HCT116 (cell line): ENCODE data around the gene MAP3K12. TPM values are rescaled to one million over a fixed set of nuclear protein-coding genes. Genes with fewer than 3 reads are reported as not detected.

Experiments used
- ATAC-seq: fragments of 200-7000 bp; cut with Tn5 transposase; 2 replicates; pipeline ENCODE4 v1.9.1; 2020; ENCODE audit warnings: mild to moderate bottlenecking, moderate library complexity
- BruUV-seq: library from RNA; stranded (reverse); fragments of 400-500 nt; replicated peaks from 2 replicates; lab custom pipeline; 2021; lab: Mats Ljungman, UMichigan
- CTCF ChIA-PET: fragments of 300-600 bp; sonication (Branson Sonifier 250); formaldehyde crosslinking; loops from one replicate; lab custom pipeline; 2021; ENCODE audit warnings: antibody characterized with exemption; lab: Charles Lee
- POLR2A ChIA-PET: fragments of 300-600, 350-600 bp; sonication (Branson Sonifier 250); formaldehyde crosslinking; loops from one replicate; lab custom pipeline; 2021; ENCODE audit warnings: antibody characterized with exemption; lab: Charles Lee
- RAD21 ChIA-PET, 2 experiments: fragments of 300-600 bp; sonication (Branson Sonifier 250); formaldehyde crosslinking; loops; one replicate each; lab custom pipeline; 2023; ENCODE audit warnings: low total read pairs in 2 of 2; ENCODE audit not compliant: uncharacterized antibody in 2 of 2, unreplicated experiment in 2 of 2, low non-redundant PET in 1 of 2; lab: Charles Lee
- DNase-seq: peaks from one replicate; pipeline ENCODE4 v3.0.0-alpha.2; 2010; ENCODE audit warnings: low read depth, low spot score
- H2AFZ ChIP-seq: fragments of 200-600 bp; shearing (Covaris generic), sonication (generic); 2 replicates; pipeline ENCODE4 v1.6.1; 2017; ENCODE audit warnings: low read depth, mixed run types, mixed read lengths, antibody characterized with exemption, low read length; ENCODE audit not compliant: poor library complexity, severe bottlenecking
- H3K27ac ChIP-seq: 2 replicates; pipeline ENCODE4 v1.5.1; 2012; ENCODE audit warnings: low read depth, low read length
- H3K27me3 ChIP-seq: fragments of 200-600 bp; sonication (generic); 2 replicates; pipeline ENCODE4 v1.6.1; 2016; ENCODE audit warnings: mixed run types, low read length, mixed read lengths; ENCODE audit not compliant: insufficient read depth
- H3K36me3 ChIP-seq, 2 experiments: fragments of 200-500 bp in 1 of 2; fragments of 200-600 bp in 1 of 2; sonication (Bioruptor generic) in 1 of 2; sonication (generic) in 1 of 2; 2 replicates each; pipeline versions ENCODE4 v1.5.1 to v1.6.1; 2014 to 2016; ENCODE audit warnings: low read length in 2 of 2, inconsistent platforms in 1 of 2, mixed read lengths in 1 of 2, mixed run types in 1 of 2; ENCODE audit not compliant: insufficient read depth in 2 of 2, control insufficient read depth in 1 of 2
- H3K4me1 ChIP-seq, 2 experiments: fragments of 200-600 bp in 1 of 2; sonication (generic) in 1 of 2; 2 replicates each; pipeline versions ENCODE4 v1.5.1 to v1.6.1; 2012 to 2017; ENCODE audit warnings: low read length in 2 of 2, inconsistent platforms in 1 of 2, mild to moderate bottlenecking in 1 of 2, mixed read lengths in 1 of 2, mixed run types in 1 of 2, moderate library complexity in 1 of 2; ENCODE audit not compliant: insufficient read depth in 2 of 2, control insufficient read depth in 1 of 2
- H3K4me2 ChIP-seq: fragments of 200-600 bp; sonication (generic); 2 replicates; pipeline ENCODE4 v1.6.1; 2017; ENCODE audit warnings: mixed run types, low read length, mixed read lengths
- H3K4me3 ChIP-seq, 2 experiments: fragments of 200-600 bp in 1 of 2; sonication (generic) in 1 of 2; replicated peaks in 1 of 2; 2 replicates each; pipeline ENCODE4 v1.5.1; 2011 to 2016; ENCODE audit warnings: low read length in 2 of 2, control low read depth in 1 of 2, low read depth in 1 of 2, mild to moderate bottlenecking in 1 of 2, mixed read lengths in 1 of 2, mixed run types in 1 of 2
- H3K79me2 ChIP-seq: fragments of 200-600 bp; sonication (generic); 2 replicates; pipeline ENCODE4 v1.6.1; 2017; ENCODE audit warnings: mild to moderate bottlenecking, mixed run types, low read length, moderate library complexity, mixed read lengths; ENCODE audit not compliant: insufficient read depth
- H3K9ac ChIP-seq: fragments of 200-600 bp; sonication (generic); 2 replicates; pipeline ENCODE4 v1.6.1; 2016; ENCODE audit warnings: low read length, mixed read lengths
- H3K9me2 ChIP-seq: fragments of 200-600 bp; sonication (generic), shearing (Covaris generic); 2 replicates; pipeline ENCODE4 v1.6.1; 2017; ENCODE audit warnings: mixed run types, mild to moderate bottlenecking, moderate library complexity; ENCODE audit not compliant: insufficient read depth
- H3K9me3 ChIP-seq, 2 experiments: fragments of 200-500 bp in 1 of 2; fragments of 200-600 bp in 1 of 2; sonication (Bioruptor generic) in 1 of 2; sonication (generic) in 1 of 2; 2 replicates each; pipeline ENCODE4 v1.6.1; 2014 to 2017; ENCODE audit warnings: low read length in 2 of 2, mixed read lengths in 2 of 2, inconsistent platforms in 1 of 2, low read depth in 1 of 2, mild to moderate bottlenecking in 1 of 2, mixed run types in 1 of 2, moderate library complexity in 1 of 2; ENCODE audit not compliant: control insufficient read depth in 1 of 2, insufficient read depth in 1 of 2
- H4K20me1 ChIP-seq: fragments of 200-600 bp; sonication (generic), shearing (Covaris generic); 2 replicates; pipeline ENCODE4 v1.6.1; 2017; ENCODE audit warnings: mixed run types, mild to moderate bottlenecking, moderate library complexity; ENCODE audit not compliant: insufficient read depth
- EGR1 ChIP-seq: IDR thresholded peaks from 2 replicates; pipeline ENCODE4 v1.6.1; 2012; ENCODE audit warnings: low read depth
- ELF1 ChIP-seq: IDR thresholded peaks from 2 replicates; pipeline ENCODE4 v1.6.1; 2012; ENCODE audit warnings: low read depth, borderline replicate concordance
- EZH2 ChIP-seq: fragments of 200-600 bp; sonication (generic); IDR thresholded peaks from 2 replicates; pipeline ENCODE4 v1.6.1; 2017; ENCODE audit warnings: antibody characterized with exemption, mixed run types
- EZH2phosphoT487 ChIP-seq: fragments of 200-600 bp; IDR thresholded peaks from 2 replicates; pipeline ENCODE4 v1.6.1; 2018; ENCODE audit warnings: antibody characterized with exemption, borderline replicate concordance
- FOSL1 ChIP-seq: IDR thresholded peaks from 2 replicates; pipeline ENCODE4 v1.6.1; 2012; ENCODE audit warnings: low read depth
- JUND ChIP-seq: IDR thresholded peaks from 2 replicates; pipeline ENCODE4 v1.6.1; 2012
- POLR2AphosphoS5 ChIP-seq: IDR thresholded peaks from 2 replicates; pipeline ENCODE4 v1.6.1; 2011; ENCODE audit warnings: mild to moderate bottlenecking, low read depth, low read length, moderate library complexity
- SRF ChIP-seq: IDR thresholded peaks from 2 replicates; pipeline ENCODE4 v1.6.1; 2012; ENCODE audit warnings: low read depth
- TCF7L2 ChIP-seq: IDR thresholded peaks from 2 replicates; pipeline ENCODE4 v1.7.0; 2011; ENCODE audit warnings: borderline replicate concordance, inconsistent platforms; ENCODE audit not compliant: insufficient read depth, insufficient read length; ENCODE audit errors: extremely low read depth
- YY1 ChIP-seq: IDR thresholded peaks from 2 replicates; pipeline ENCODE4 v1.6.1; 2011; ENCODE audit warnings: low read length, low read depth, moderate library complexity, mild to moderate bottlenecking; ENCODE audit not compliant: insufficient replicate concordance; ENCODE audit errors: extremely low read depth
- intact Hi-C: fragments of 100-400 bp; cut with micrococcal nuclease; formaldehyde crosslinking; loops from 2 replicates; pipeline ENCODE4 v1.10.0; 2022
- total RNA-seq: library from RNA; stranded (reverse); gene quantifications from one replicate; pipeline ENCODE4 v1.2.1, GENCODE V29; 2021; ENCODE audit not compliant: unreplicated experiment
- TF ChIP-seq, protein P1 (sequence below): IDR thresholded peaks from 2 replicates; pipeline ENCODE4 v1.6.1; 2012; ENCODE audit warnings: low read depth
- TF ChIP-seq, protein P2 (sequence below): IDR thresholded peaks from 2 replicates; pipeline ENCODE4 v1.6.1; 2012
- TF ChIP-seq, protein P3 (sequence below), 3 experiments: fragments of 200-600 bp in 1 of 3; sonication (generic) in 1 of 3; IDR thresholded peaks in 2 of 3; conservative IDR thresholded peaks in 1 of 3; 2 replicates each; pipeline ENCODE4 v1.5.1; 2012 to 2017; ENCODE audit warnings: low read depth in 2 of 3, low read length in 2 of 3, antibody characterized with exemption in 1 of 3, borderline replicate concordance in 1 of 3, control low read depth in 1 of 3, mild to moderate bottlenecking in 1 of 3, mixed read lengths in 1 of 3, mixed run types in 1 of 3, moderate library complexity in 1 of 3; ENCODE audit not compliant: insufficient read depth in 1 of 3
- TF ChIP-seq, protein P4 (sequence below): IDR thresholded peaks from 2 replicates; pipeline ENCODE4 v1.6.1; 2012

Gene MAP3K12
- total RNA-seq, 1 experiment from 2014 or later = 16.3 TPM

DNA sequence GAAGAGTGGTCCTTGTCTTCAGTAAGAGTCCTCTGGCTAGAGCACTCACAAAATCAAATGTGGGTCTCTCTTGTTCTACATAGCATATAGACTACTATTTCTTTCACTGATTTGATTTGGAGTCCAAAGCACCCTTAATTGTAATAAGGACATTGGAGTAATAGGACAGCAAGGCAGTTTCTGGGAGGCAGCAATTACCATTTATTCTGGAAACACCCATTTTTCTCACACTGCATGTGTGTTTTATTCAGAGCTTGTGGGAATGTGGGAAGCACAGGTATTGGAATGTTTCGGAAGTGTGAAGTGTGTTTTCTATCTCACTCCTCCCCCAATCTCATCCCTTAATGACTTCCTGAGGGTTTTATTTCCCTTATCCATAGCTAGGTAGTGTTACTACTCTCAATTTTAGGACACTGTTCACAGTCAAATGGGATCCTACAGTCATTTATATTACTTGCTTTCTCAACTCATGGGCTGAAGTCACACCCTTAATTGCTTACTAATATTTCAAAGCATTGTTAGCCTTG, 27.1 kb downstream of the MAP3K12 start:
- no peaks in the 10 kb centered on the region for H3K9me3 ChIP-seq
- H3K27ac ChIP-seq = no peak overlapping the region
- H3K9ac ChIP-seq = no peak overlapping the region
- H3K4me3 ChIP-seq = no peak overlapping the region
- no peak for TF ChIP-seq FOSL1
- TF ChIP-seq, protein P1, sequence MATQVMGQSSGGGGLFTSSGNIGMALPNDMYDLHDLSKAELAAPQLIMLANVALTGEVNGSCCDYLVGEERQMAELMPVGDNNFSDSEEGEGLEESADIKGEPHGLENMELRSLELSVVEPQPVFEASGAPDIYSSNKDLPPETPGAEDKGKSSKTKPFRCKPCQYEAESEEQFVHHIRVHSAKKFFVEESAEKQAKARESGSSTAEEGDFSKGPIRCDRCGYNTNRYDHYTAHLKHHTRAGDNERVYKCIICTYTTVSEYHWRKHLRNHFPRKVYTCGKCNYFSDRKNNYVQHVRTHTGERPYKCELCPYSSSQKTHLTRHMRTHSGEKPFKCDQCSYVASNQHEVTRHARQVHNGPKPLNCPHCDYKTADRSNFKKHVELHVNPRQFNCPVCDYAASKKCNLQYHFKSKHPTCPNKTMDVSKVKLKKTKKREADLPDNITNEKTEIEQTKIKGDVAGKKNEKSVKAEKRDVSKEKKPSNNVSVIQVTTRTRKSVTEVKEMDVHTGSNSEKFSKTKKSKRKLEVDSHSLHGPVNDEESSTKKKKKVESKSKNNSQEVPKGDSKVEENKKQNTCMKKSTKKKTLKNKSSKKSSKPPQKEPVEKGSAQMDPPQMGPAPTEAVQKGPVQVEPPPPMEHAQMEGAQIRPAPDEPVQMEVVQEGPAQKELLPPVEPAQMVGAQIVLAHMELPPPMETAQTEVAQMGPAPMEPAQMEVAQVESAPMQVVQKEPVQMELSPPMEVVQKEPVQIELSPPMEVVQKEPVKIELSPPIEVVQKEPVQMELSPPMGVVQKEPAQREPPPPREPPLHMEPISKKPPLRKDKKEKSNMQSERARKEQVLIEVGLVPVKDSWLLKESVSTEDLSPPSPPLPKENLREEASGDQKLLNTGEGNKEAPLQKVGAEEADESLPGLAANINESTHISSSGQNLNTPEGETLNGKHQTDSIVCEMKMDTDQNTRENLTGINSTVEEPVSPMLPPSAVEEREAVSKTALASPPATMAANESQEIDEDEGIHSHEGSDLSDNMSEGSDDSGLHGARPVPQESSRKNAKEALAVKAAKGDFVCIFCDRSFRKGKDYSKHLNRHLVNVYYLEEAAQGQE = no peak
- no peak for TF ChIP-seq JUND
- TF ChIP-seq, protein P2, sequence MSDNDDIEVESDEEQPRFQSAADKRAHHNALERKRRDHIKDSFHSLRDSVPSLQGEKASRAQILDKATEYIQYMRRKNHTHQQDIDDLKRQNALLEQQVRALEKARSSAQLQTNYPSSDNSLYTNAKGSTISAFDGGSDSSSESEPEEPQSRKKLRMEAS = no peak
- no peak for TF ChIP-seq EZH2phosphoT487
- TF ChIP-seq, protein P3, sequence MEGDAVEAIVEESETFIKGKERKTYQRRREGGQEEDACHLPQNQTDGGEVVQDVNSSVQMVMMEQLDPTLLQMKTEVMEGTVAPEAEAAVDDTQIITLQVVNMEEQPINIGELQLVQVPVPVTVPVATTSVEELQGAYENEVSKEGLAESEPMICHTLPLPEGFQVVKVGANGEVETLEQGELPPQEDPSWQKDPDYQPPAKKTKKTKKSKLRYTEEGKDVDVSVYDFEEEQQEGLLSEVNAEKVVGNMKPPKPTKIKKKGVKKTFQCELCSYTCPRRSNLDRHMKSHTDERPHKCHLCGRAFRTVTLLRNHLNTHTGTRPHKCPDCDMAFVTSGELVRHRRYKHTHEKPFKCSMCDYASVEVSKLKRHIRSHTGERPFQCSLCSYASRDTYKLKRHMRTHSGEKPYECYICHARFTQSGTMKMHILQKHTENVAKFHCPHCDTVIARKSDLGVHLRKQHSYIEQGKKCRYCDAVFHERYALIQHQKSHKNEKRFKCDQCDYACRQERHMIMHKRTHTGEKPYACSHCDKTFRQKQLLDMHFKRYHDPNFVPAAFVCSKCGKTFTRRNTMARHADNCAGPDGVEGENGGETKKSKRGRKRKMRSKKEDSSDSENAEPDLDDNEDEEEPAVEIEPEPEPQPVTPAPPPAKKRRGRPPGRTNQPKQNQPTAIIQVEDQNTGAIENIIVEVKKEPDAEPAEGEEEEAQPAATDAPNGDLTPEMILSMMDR (IDR thresholded peaks at IDR 0.05 in 2 of 3, conservative IDR thresholded peaks at IDR 0.05 in 1 of 3; ENCODE audit: borderline replicate concordance in 1 of 3, insufficient read depth in 1 of 3, low read depth in 2 of 3, low read length in 2 of 3) = no peak
- TF ChIP-seq ELF1 = no peak
- TF ChIP-seq TCF7L2 = no peak
- TF ChIP-seq POLR2AphosphoS5 = no peak
- no peak for TF ChIP-seq EGR1
- no peak for TF ChIP-seq YY1
- TF ChIP-seq EZH2 = no peak
- no peak for TF ChIP-seq SRF
- TF ChIP-seq, protein P4, sequence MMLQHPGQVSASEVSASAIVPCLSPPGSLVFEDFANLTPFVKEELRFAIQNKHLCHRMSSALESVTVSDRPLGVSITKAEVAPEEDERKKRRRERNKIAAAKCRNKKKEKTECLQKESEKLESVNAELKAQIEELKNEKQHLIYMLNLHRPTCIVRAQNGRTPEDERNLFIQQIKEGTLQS = no peak
- intact Hi-C loops = no loop called here
- H3K79me2 ChIP-seq = peaks cover 99% of the 10 kb centered on the region
- ChIA-PET POLR2A (no interaction called here), CTCF (interaction anchor here (0.6 to 2.1 kb wide), 2 partner anchors 120 to 404 kb away, joined by 3 to 4 read pairs; no protein-coding TSS in a partner anchor), RAD21 (interaction anchor here in 1 of 2 experiments (0.8 kb wide), 1 partner anchor 631 kb away, joined by 4 read pairs; no protein-coding TSS in a partner anchor)
- no peaks in the 10 kb centered on the region for H3K27me3 ChIP-seq
- H2AFZ ChIP-seq = no peak overlapping the region
- no peak overlapping the region for H3K4me2 ChIP-seq
- no peaks in the 10 kb centered on the region for H3K9me2 ChIP-seq
- H4K20me1 ChIP-seq = peaks cover 50% of the 10 kb centered on the region
- no peak for DNase-seq
- peaks cover 88 to 92% of the 10 kb centered on the region in 2 experiments for H3K36me3 ChIP-seq
- no peak for ATAC-seq
- no TSS peak for BruUV-seq
- no peaks in the 10 kb centered on the region for H3K4me1 ChIP-seq
